Heart left ventricle (tissue), 16 donors: ENCODE measurements around the gene GGCT. TPM values are rescaled to one million over a fixed set of nuclear protein-coding genes. Genes with fewer than 3 reads are reported as not detected.
A peak's percentile ranks its signal among the peaks of the same experiment; 100 is the strongest.

ENCODE experiments used
- ATAC-seq, 4 donors: fragments of 200-7000 bp; cut with Tn5 transposase; one replicate each; pipeline ENCODE4 v1.9.1; 2020 to 2022; ENCODE audit warnings: moderate library complexity in 4 of 4, mild to moderate bottlenecking in 3 of 4, moderate number of reproducible peaks in 1 of 4
- DNase-seq, 5 donors: peaks; one replicate each; pipeline ENCODE4 v3.0.0-alpha.2; 2020
- H3K27ac ChIP-seq, 12 donors: fragments of 200-600 bp; sonication (generic) in 4 of 12; one replicate each; pipeline versions ENCODE4 v1.5.0 to v1.8.0; 2016 to 2022; ENCODE audit warnings: mild to moderate bottlenecking in 2 of 12
- H3K27me3 ChIP-seq, 9 donors: fragments of 200-600 bp; sonication (generic) in 2 of 9; one replicate each; pipeline versions ENCODE4 v1.5.1 to v1.8.0; 2016 to 2022; ENCODE audit warnings: mild to moderate bottlenecking in 3 of 9
- H3K36me3 ChIP-seq, 9 donors: fragments of 200-600 bp; sonication (generic) in 2 of 9; one replicate each; pipeline versions ENCODE4 v1.5.0 to v1.8.0; 2018 to 2022; ENCODE audit warnings: mild to moderate bottlenecking in 2 of 9
- H3K4me1 ChIP-seq, 12 donors: fragments of 200-600 bp; sonication (generic) in 4 of 12; one replicate each; pipeline versions ENCODE4 v1.5.0 to v1.8.0; 2016 to 2022; ENCODE audit warnings: mild to moderate bottlenecking in 3 of 12
- H3K4me3 ChIP-seq, 12 donors: fragments of 200-600 bp; sonication (generic) in 4 of 12; one replicate each; pipeline versions ENCODE4 v1.5.0 to v1.8.0; 2017 to 2022; ENCODE audit warnings: mild to moderate bottlenecking in 9 of 12, moderate library complexity in 4 of 12
- H3K9me3 ChIP-seq, 12 donors: fragments of 200-600 bp; sonication (generic) in 4 of 12; one replicate each; pipeline versions ENCODE4 v1.5.0 to v1.8.0; 2016 to 2022; ENCODE audit warnings: mild to moderate bottlenecking in 1 of 12
- POLR2A ChIP-seq, 2 donors: fragments of 450-650 bp; IDR thresholded peaks; one replicate each; pipeline ENCODE4 v1.6.1; 2017; ENCODE audit warnings: antibody characterized with exemption in 2 of 2, mild to moderate bottlenecking in 2 of 2, moderate library complexity in 2 of 2
- WGBS, 4 donors: extraction: QIAGEN DNeasy Blood & Tissue Kit in 2 of 4; methylation state at CpG; one replicate each; pipeline versions ENCODE4 v1.1.5 to v1.1.7; 2013 to 2018; 5-methylcytosine and 5-hydroxymethylcytosine counted together
- intact Hi-C, 10 donors: fragments of 100-400 bp; cut with DNase I; formaldehyde crosslinking; loops; one replicate each; pipeline versions ENCODE4 v1.11.1 to v1.14.2; 2022
- polyA plus RNA-seq, 2 donors: library from polyadenylated mRNA; stranded (reverse); fragments of 200-250 nt; gene quantifications; one replicate each; pipeline ENCODE4 v1.2.3, GENCODE V29; 2013
- total RNA-seq, 9 donors: library from RNA; depleted of rRNA in 2 of 9; stranded (reverse); fragments of >200 nt in 2 of 9; fragmentation: NEBNext Ultra II Directional in 3 of 9; extraction: Animal tissue kit (Norgen Biotek cat#: 25700) in 3 of 9; gene quantifications; one replicate each; pipeline versions ENCODE4 v1.1.0 to v1.2.4, GENCODE V29; 2016 to 2023
- TF ChIP-seq, protein P1 (sequence below), 12 donors: fragments of 200-600 bp; sonication (generic) in 4 of 12; IDR thresholded peaks; one replicate each; pipeline versions ENCODE4 v1.5.0 to v1.8.0; 2018 to 2022; ENCODE audit warnings: antibody characterized with exemption in 12 of 12, mild to moderate bottlenecking in 5 of 12
- donor health status: ischemic (EF 13 %, LVEDD 7.1; RV severe dilation, severe dysfunction).
- donor health status: healthy with polysubstance abuse.
- donor health status: DM: no; HTN: yes; CAD: no.
- donor health status: DM: no; HTN: no; CAD: no.
- donor health status: ischemic (EF 25% LVEDD 6.9; RV normal size, moderate dysfunction).
- donor health status: ischemic (EF 25% LVEDD 5.7; RV mildly dilated, moderate dysfunction).
- donor health status: healthy.
- donor health status: DM: yes; HTN: yes; CAD: no.
- donor health status: ischemic (EF 35%, LVEDD 5.7; RV mildly dilated, moderate dysfunction).
- donor health status: nonischemic (EF 11% LVEDD 7.7; RV severe dilation, severe dysfunction).
- donor health status: DM: yes; HTN: yes; CAD: no.
- donor health status: PGD.
- donor health status: ischemic (EF 29% LVEDD 5.4; RV normal size, mild dysfunction).
- donor health status: nonischemic (EF 23%, LVEDD 6.1; RV moderate dilation, normal function).

The GGCT gene
- total and polyA plus RNA-seq, 11 donors = 14.1 to 54.3 (median 18.7) TPM

DNA sequence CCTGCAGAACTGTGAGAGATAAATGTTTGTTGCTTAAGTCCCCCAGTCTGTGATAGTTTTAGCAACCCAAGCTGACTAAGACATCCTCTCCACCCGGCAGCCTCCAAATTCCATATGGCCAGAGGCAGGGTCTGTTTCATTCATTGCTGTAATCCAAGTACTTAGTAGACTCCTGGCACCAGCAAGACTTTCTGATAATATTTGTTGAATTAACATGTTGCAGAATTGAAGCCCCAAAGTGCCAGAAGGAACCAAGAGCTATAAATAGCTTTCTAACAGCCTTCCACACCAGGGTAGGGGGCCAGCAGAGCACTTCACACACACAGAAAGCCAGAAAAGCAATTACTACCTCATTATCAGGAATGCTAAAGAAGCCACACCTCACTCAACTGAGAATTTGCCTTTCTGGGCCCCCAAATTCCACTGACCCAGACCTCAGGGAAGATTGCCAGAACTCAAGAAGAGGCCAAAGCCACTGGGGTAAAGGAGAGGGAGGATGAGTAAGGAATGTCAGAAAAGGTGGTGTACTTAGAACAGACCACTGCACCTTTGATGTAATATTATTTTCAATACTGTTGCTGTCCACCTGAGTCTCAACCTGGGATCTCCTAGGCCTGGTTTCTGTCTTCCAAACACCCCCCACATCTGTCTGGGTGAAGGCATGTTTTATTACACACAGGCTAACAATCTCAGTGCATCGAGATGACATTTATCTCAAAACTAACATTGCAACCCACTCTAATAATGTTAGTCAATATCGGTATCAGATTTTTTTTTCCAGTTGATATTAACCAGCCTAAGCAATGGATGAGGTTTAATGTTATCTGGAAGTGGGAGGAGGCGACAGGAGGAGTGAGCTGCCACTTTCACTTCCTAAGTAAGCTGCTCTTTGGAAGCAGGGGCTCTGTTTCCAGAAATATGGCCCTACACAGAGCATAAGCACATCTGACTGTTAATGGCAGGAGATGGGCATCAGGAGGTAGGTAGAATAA, 31.5 kb downstream of the GGCT start:
- intact Hi-C loops = loop anchor here in 2 of 10 donors (5.0 to 10.0 kb wide), 2 partner anchors 188 to 191 kb away; partner anchors contain the start of gene ZNRF2 (in 2 of the 2)
- 36 to 67% (median 42%) methylated on average over 4 of the region's 4 CpGs for WGBS, 4 donors
- Histone ChIP-seq H3K27me3 (no peaks in the 10 kb centered on the region), H3K4me1 (peaks cover 25 to 100% (median 97%) of the 10 kb centered on the region in 12 donors), H3K36me3 (peaks cover 0 to 6% (median 0%) of the 10 kb centered on the region in 9 donors), H3K27ac (peak overlapping the region in 10 of 12 donors; percentile 61 to 98 (median 84)), H3K9me3 (no peaks in the 10 kb centered on the region), H3K4me3 (no peak overlapping the region)
- TF ChIP-seq, protein P1, sequence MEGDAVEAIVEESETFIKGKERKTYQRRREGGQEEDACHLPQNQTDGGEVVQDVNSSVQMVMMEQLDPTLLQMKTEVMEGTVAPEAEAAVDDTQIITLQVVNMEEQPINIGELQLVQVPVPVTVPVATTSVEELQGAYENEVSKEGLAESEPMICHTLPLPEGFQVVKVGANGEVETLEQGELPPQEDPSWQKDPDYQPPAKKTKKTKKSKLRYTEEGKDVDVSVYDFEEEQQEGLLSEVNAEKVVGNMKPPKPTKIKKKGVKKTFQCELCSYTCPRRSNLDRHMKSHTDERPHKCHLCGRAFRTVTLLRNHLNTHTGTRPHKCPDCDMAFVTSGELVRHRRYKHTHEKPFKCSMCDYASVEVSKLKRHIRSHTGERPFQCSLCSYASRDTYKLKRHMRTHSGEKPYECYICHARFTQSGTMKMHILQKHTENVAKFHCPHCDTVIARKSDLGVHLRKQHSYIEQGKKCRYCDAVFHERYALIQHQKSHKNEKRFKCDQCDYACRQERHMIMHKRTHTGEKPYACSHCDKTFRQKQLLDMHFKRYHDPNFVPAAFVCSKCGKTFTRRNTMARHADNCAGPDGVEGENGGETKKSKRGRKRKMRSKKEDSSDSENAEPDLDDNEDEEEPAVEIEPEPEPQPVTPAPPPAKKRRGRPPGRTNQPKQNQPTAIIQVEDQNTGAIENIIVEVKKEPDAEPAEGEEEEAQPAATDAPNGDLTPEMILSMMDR (IDR thresholded peaks at IDR 0.05) = no peak
- TF ChIP-seq POLR2A (IDR thresholded peaks at IDR 0.05) = no peak
- ATAC-seq = no peak
- no peak for DNase-seq

GRCh38 chr7:30472081-30472783, 32.4 kb downstream of the GGCT start:
- no peak for TF ChIP-seq POLR2A (IDR thresholded peaks at IDR 0.05)
- TF ChIP-seq, protein P1 (IDR thresholded peaks at IDR 0.05) = no peak
- 53 to 67% (median 61%) methylated on average over 4 of the region's 4 CpGs for WGBS, 4 donors
- H3K9me3 ChIP-seq = no peaks in the 10 kb centered on the region
- no peaks in the 10 kb centered on the region for H3K27me3 ChIP-seq
- ATAC-seq (no peak), DNase-seq (no peak)
- H3K4me1 ChIP-seq = peaks cover 25 to 100% (median 96%) of the 10 kb centered on the region in 12 donors
- H3K36me3 ChIP-seq = peaks cover 0 to 6% (median 0%) of the 10 kb centered on the region in 9 donors
- intact Hi-C loops = loop anchor here in 2 of 10 donors (5.0 to 10.0 kb wide), 2 partner anchors 187 to 190 kb away; partner anchors contain the start of gene ZNRF2 (in 2 of the 2)
- H3K27ac ChIP-seq = peak overlapping the region in 10 of 12 donors; percentile 61 to 98 (median 84)
- H3K4me3 ChIP-seq = no peak overlapping the region

- 23 to 57% (median 29%) methylated on average over 1 to 2 of the region's 2 CpGs for WGBS, 4 donors
- Histone ChIP-seq H3K36me3 (peaks cover 0 to 6% (median 0%) of the 10 kb centered on the region in 9 donors), H3K27ac (peak overlapping the region; percentile 30 to 98 (median 80)), H3K9me3 (no peaks in the 10 kb centered on the region), H3K4me1 (peaks cover 21 to 100% (median 95%) of the 10 kb centered on the region in 12 donors), H3K27me3 (no peaks in the 10 kb centered on the region), H3K4me3 (peak overlapping the region in 1 of 12 donors; percentile 6)
- ATAC-seq (peak in 3 of 4 donors; percentile 0 to 10 (median 0)), DNase-seq (peak in 1 of 5 donors; percentile 38)
- no peak for TF ChIP-seq POLR2A (IDR thresholded peaks at IDR 0.05)
- TF ChIP-seq, protein P1 (IDR thresholded peaks at IDR 0.05) = no peak
- intact Hi-C loops = loop anchor here in 2 of 10 donors (5.0 to 10.0 kb wide), 2 partner anchors 186 to 189 kb away; partner anchors contain the start of gene ZNRF2 (in 2 of the 2)
Observed at GRCh38 chr7:30471205-30471604, 33.4 kb downstream of the GGCT start.
